GM10248 (cell line): ENCODE measurements around the gene AMBP.
A peak's percentile ranks its signal among the peaks of the same experiment; 100 is the strongest.

Experiments
- CTCF ChIA-PET: fragments of 300-600 bp; sonication (Branson Sonifier 250); formaldehyde crosslinking; extraction: SDS; loops from one replicate; lab custom pipeline; 2021; ENCODE audit warnings: antibody characterized with exemption; lab: Yijun Ruan, JAX
- POLR2A ChIA-PET: fragments of 350-650 bp; sonication (Branson Sonifier 250); formaldehyde crosslinking; extraction: SDS; loops from one replicate; lab custom pipeline; 2020; ENCODE audit warnings: antibody characterized with exemption; lab: Yijun Ruan, JAX
- DNase-seq: peaks from one replicate; pipeline ENCODE4 v3.0.0; 2012; ENCODE audit errors: extremely low spot score
- CTCF ChIP-seq: IDR thresholded peaks from 2 replicates; pipeline ENCODE4 v1.5.1; 2012; ENCODE audit warnings: mild to moderate bottlenecking, low read depth; ENCODE audit errors: extremely low read depth, missing control alignments, control extremely low read depth

The AMBP gene

DNA sequence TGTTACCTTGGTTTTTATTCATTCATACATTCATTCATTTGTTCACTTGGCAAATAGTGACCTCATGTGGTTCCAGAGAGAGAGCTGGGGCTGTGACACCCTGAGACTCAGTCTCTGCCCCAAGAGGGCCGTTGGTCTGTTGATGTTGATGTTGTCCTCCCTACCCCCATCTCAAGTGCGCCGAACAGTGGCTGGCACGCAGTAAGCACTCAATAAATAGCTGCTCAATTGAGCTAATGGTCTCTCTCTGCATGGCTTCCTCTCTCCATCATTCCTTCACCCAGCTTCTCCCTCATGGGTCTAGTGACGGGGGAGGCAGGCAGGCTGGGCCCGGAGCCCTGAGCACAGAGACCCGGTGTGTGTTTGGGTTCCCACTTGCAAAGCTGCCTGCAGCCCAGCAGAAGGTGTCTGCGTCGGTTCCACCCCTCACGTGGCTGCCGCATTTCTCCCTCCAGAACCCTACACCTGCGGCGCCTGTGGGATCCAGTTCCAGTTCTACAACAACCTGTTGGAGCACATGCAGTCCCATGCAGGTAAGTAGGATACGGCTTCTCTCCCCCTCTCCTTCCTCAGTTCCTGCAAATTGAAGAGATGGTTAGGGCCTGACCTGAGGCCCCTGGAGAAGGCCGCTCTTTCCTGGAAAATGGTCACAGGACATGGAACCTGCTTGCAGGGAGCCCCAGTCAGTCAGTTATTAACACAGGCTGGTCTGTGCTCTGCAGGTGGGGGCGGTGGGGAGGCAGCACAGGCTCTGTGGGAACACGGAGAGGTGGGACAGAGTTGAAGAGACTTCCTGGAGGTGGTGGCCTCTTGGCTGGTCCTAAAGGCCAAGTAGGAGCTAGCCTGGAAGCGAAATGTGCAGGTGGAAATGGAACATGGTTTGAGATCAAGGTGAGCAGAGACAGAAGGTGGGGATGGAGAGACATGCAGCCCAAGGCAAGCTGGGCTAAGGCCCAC is 42.0 kb downstream of the AMBP start:
- TF ChIP-seq CTCF = no peak
- POLR2A ChIA-PET = no interaction called here
- CTCF ChIA-PET = no interaction called here
- peak; percentile 3 for DNase-seq

- POLR2A ChIA-PET = no interaction called here
- TF ChIP-seq CTCF = no peak
- DNase-seq = no peak
- CTCF ChIA-PET = no interaction called here
Observed at GRCh38 chr9:114035221-114035844, 42.8 kb downstream of the AMBP start.

- no peak for TF ChIP-seq CTCF
- peak; percentile 17 for DNase-seq
- ChIA-PET POLR2A (no interaction called here), CTCF (interaction anchor here (1.1 kb wide), 1 partner anchor 297 kb away, joined by 4 read pairs; no protein-coding TSS in a partner anchor)
Observed at GRCh38 chr9:114034661-114035062, 43.4 kb downstream of the AMBP start.

DNA sequence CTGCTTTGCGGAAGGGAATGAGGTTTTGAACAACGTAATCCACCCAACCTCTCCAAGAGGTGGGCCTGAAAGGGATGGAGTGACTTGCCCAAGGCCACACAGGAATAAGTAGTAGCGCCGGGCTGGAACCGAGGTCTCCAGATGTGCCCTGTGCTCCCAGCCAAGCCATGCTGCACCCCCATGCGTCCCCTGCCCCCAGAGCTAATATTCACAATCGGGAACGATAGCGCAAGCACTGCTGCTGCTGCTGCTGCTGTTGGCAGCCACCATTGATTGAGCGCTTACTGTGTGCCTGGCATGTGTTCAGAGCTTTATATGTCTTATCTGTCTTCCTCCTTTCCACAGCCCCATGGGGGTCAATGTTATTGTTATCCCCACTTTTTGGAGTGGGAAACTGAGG is 43.9 kb downstream of the AMBP start:
- no peak for DNase-seq
- no peak for TF ChIP-seq CTCF
- ChIA-PET POLR2A (no interaction called here), CTCF (interaction anchor here (1.1 kb wide), 1 partner anchor 297 kb away, joined by 4 read pairs; no protein-coding TSS in a partner anchor)

DNA sequence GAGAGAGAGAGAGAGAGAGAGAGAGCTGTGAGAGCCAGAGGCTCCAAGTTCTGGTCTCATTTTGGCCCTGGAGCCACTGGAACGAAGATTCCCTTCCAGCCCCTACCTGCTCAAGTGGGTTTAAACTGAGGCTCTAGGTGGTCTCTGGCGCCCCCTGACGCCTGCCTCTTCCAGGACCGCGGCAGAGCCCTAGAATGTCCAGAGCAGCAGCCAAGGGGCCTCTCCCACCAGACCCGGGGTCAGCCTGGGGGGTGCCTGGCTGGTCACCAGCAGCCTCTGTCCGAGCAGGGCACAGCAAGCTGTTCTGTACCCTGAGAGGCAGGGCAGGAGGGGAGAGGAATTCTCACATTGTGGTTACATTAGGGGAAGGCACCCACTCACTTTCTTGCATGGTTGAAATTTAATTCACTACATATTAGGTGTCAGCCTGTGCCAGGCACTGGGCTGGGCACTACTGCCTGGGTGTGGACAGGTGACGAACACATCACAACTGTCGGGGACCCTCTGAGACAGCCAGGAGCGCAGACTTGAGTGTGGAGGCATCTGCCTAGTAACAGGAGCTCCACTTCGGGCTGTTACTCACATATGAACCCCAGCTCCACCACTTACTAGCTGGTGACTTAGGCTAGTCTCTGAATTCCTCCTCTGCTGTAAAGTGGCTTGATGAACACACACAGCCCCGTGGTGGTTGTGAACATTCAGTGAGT is 44.5 kb downstream of the AMBP start:
- TF ChIP-seq CTCF = peak; percentile 19
- peak; percentile 35 for DNase-seq
- CTCF ChIA-PET = interaction anchor here (1.1 kb wide), 1 partner anchor 296 kb away, joined by 4 read pairs; no protein-coding TSS in a partner anchor
- POLR2A ChIA-PET = no interaction called here
